HCT116 (cell line): ENCODE data around the gene ZNF282. TPM values are rescaled to one million over a fixed set of nuclear protein-coding genes. Genes with fewer than 3 reads are reported as not detected.

ENCODE experiments used
- ATAC-seq: fragments of 200-7000 bp; cut with Tn5 transposase; 2 replicates; pipeline ENCODE4 v1.9.1; 2020; ENCODE audit warnings: mild to moderate bottlenecking, moderate library complexity
- BruUV-seq: library from RNA; stranded (reverse); fragments of 400-500 nt; replicated peaks from 2 replicates; lab custom pipeline; 2021; lab: Mats Ljungman, UMichigan
- CTCF ChIA-PET: fragments of 300-600 bp; sonication (Branson Sonifier 250); formaldehyde crosslinking; loops from one replicate; lab custom pipeline; 2021; ENCODE audit warnings: antibody characterized with exemption; lab: Charles Lee
- POLR2A ChIA-PET: fragments of 300-600, 350-600 bp; sonication (Branson Sonifier 250); formaldehyde crosslinking; loops from one replicate; lab custom pipeline; 2021; ENCODE audit warnings: antibody characterized with exemption; lab: Charles Lee
- RAD21 ChIA-PET, 2 experiments: fragments of 300-600 bp; sonication (Branson Sonifier 250); formaldehyde crosslinking; loops; one replicate each; lab custom pipeline; 2023; ENCODE audit warnings: low total read pairs in 2 of 2; ENCODE audit not compliant: uncharacterized antibody in 2 of 2, unreplicated experiment in 2 of 2, low non-redundant PET in 1 of 2; lab: Charles Lee
- DNase-seq: peaks from one replicate; pipeline ENCODE4 v3.0.0-alpha.2; 2010; ENCODE audit warnings: low read depth, low spot score
- H2AFZ ChIP-seq: fragments of 200-600 bp; shearing (Covaris generic), sonication (generic); 2 replicates; pipeline ENCODE4 v1.6.1; 2017; ENCODE audit warnings: low read depth, mixed run types, mixed read lengths, antibody characterized with exemption, low read length; ENCODE audit not compliant: poor library complexity, severe bottlenecking
- H3K27ac ChIP-seq: 2 replicates; pipeline ENCODE4 v1.5.1; 2012; ENCODE audit warnings: low read depth, low read length
- H3K27me3 ChIP-seq: fragments of 200-600 bp; sonication (generic); 2 replicates; pipeline ENCODE4 v1.6.1; 2016; ENCODE audit warnings: mixed run types, low read length, mixed read lengths; ENCODE audit not compliant: insufficient read depth
- H3K36me3 ChIP-seq, 2 experiments: fragments of 200-500 bp in 1 of 2; fragments of 200-600 bp in 1 of 2; sonication (Bioruptor generic) in 1 of 2; sonication (generic) in 1 of 2; 2 replicates each; pipeline versions ENCODE4 v1.5.1 to v1.6.1; 2014 to 2016; ENCODE audit warnings: low read length in 2 of 2, inconsistent platforms in 1 of 2, mixed read lengths in 1 of 2, mixed run types in 1 of 2; ENCODE audit not compliant: insufficient read depth in 2 of 2, control insufficient read depth in 1 of 2
- H3K4me1 ChIP-seq, 2 experiments: fragments of 200-600 bp in 1 of 2; sonication (generic) in 1 of 2; 2 replicates each; pipeline versions ENCODE4 v1.5.1 to v1.6.1; 2012 to 2017; ENCODE audit warnings: low read length in 2 of 2, inconsistent platforms in 1 of 2, mild to moderate bottlenecking in 1 of 2, mixed read lengths in 1 of 2, mixed run types in 1 of 2, moderate library complexity in 1 of 2; ENCODE audit not compliant: insufficient read depth in 2 of 2, control insufficient read depth in 1 of 2
- H3K4me2 ChIP-seq: fragments of 200-600 bp; sonication (generic); 2 replicates; pipeline ENCODE4 v1.6.1; 2017; ENCODE audit warnings: mixed run types, low read length, mixed read lengths
- H3K4me3 ChIP-seq, 2 experiments: fragments of 200-600 bp in 1 of 2; sonication (generic) in 1 of 2; replicated peaks in 1 of 2; 2 replicates each; pipeline ENCODE4 v1.5.1; 2011 to 2016; ENCODE audit warnings: low read length in 2 of 2, control low read depth in 1 of 2, low read depth in 1 of 2, mild to moderate bottlenecking in 1 of 2, mixed read lengths in 1 of 2, mixed run types in 1 of 2
- H3K79me2 ChIP-seq: fragments of 200-600 bp; sonication (generic); 2 replicates; pipeline ENCODE4 v1.6.1; 2017; ENCODE audit warnings: mild to moderate bottlenecking, mixed run types, low read length, moderate library complexity, mixed read lengths; ENCODE audit not compliant: insufficient read depth
- H3K9ac ChIP-seq: fragments of 200-600 bp; sonication (generic); 2 replicates; pipeline ENCODE4 v1.6.1; 2016; ENCODE audit warnings: low read length, mixed read lengths
- H3K9me2 ChIP-seq: fragments of 200-600 bp; sonication (generic), shearing (Covaris generic); 2 replicates; pipeline ENCODE4 v1.6.1; 2017; ENCODE audit warnings: mixed run types, mild to moderate bottlenecking, moderate library complexity; ENCODE audit not compliant: insufficient read depth
- H3K9me3 ChIP-seq, 2 experiments: fragments of 200-500 bp in 1 of 2; fragments of 200-600 bp in 1 of 2; sonication (Bioruptor generic) in 1 of 2; sonication (generic) in 1 of 2; 2 replicates each; pipeline ENCODE4 v1.6.1; 2014 to 2017; ENCODE audit warnings: low read length in 2 of 2, mixed read lengths in 2 of 2, inconsistent platforms in 1 of 2, low read depth in 1 of 2, mild to moderate bottlenecking in 1 of 2, mixed run types in 1 of 2, moderate library complexity in 1 of 2; ENCODE audit not compliant: control insufficient read depth in 1 of 2, insufficient read depth in 1 of 2
- H4K20me1 ChIP-seq: fragments of 200-600 bp; sonication (generic), shearing (Covaris generic); 2 replicates; pipeline ENCODE4 v1.6.1; 2017; ENCODE audit warnings: mixed run types, mild to moderate bottlenecking, moderate library complexity; ENCODE audit not compliant: insufficient read depth
- CEBPB ChIP-seq: IDR thresholded peaks from 2 replicates; pipeline ENCODE4 v1.6.1; 2012; ENCODE audit warnings: low read depth
- EZH2 ChIP-seq: fragments of 200-600 bp; sonication (generic); IDR thresholded peaks from 2 replicates; pipeline ENCODE4 v1.6.1; 2017; ENCODE audit warnings: antibody characterized with exemption, mixed run types
- REST ChIP-seq: IDR thresholded peaks from 2 replicates; pipeline ENCODE4 v1.6.1; 2012; ENCODE audit warnings: low read depth
- intact Hi-C: fragments of 100-400 bp; cut with micrococcal nuclease; formaldehyde crosslinking; loops from 2 replicates; pipeline ENCODE4 v1.10.0; 2022
- total RNA-seq: library from RNA; stranded (reverse); gene quantifications from one replicate; pipeline ENCODE4 v1.2.1, GENCODE V29; 2021; ENCODE audit not compliant: unreplicated experiment
- TF ChIP-seq, protein P1 (sequence below), 3 experiments: fragments of 200-600 bp in 1 of 3; sonication (generic) in 1 of 3; IDR thresholded peaks in 2 of 3; conservative IDR thresholded peaks in 1 of 3; 2 replicates each; pipeline ENCODE4 v1.5.1; 2012 to 2017; ENCODE audit warnings: low read depth in 2 of 3, low read length in 2 of 3, antibody characterized with exemption in 1 of 3, borderline replicate concordance in 1 of 3, control low read depth in 1 of 3, mild to moderate bottlenecking in 1 of 3, mixed read lengths in 1 of 3, mixed run types in 1 of 3, moderate library complexity in 1 of 3; ENCODE audit not compliant: insufficient read depth in 1 of 3

Gene ZNF282
- total RNA-seq, 1 experiment from 2014 or later = 30.4 TPM

DNA sequence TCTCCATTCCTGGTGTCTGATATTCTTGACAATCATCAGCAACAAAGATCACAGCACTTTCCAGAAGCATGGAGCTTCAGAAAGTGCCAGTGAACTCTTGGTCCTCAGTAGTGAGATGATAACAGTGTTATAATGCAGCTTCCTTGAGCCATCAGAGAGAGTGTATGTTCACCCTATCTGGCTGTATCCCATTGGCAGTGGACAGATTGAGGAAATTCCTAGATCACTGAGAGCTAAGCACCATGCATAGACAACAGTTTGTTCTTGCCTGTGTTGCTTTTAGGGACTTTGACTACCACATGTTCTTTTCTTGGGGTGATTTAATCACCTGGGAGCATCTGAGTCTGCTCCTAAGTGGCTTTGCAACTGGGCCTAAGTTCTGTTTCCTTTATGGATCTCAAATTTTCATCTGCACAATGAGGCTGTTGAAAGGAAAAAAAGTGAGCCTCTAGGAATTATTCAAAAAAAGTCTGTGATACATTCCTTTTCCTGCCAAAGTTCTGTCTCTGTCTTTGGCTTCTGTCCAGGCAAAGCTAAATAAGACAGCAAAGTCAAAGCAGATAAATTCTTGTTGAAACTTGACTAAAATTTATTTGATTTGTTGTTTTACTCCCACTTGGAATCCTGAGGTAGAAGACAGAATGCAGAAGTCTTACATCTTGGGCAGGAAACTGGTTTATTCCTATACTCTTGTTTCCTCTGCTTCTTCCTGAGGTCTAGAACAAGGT is 14.5 kb upstream of the ZNF282 start (continued):
- TF ChIP-seq, protein P1, sequence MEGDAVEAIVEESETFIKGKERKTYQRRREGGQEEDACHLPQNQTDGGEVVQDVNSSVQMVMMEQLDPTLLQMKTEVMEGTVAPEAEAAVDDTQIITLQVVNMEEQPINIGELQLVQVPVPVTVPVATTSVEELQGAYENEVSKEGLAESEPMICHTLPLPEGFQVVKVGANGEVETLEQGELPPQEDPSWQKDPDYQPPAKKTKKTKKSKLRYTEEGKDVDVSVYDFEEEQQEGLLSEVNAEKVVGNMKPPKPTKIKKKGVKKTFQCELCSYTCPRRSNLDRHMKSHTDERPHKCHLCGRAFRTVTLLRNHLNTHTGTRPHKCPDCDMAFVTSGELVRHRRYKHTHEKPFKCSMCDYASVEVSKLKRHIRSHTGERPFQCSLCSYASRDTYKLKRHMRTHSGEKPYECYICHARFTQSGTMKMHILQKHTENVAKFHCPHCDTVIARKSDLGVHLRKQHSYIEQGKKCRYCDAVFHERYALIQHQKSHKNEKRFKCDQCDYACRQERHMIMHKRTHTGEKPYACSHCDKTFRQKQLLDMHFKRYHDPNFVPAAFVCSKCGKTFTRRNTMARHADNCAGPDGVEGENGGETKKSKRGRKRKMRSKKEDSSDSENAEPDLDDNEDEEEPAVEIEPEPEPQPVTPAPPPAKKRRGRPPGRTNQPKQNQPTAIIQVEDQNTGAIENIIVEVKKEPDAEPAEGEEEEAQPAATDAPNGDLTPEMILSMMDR (IDR thresholded peaks at IDR 0.05 in 2 of 3, conservative IDR thresholded peaks at IDR 0.05 in 1 of 3; ENCODE audit: borderline replicate concordance in 1 of 3, insufficient read depth in 1 of 3, low read depth in 2 of 3, low read length in 2 of 3) = no peak
- TF ChIP-seq EZH2 (no peak), CEBPB (no peak)

- H3K9me2 ChIP-seq = no peaks in the 10 kb centered on the region
- no peak overlapping the region for H3K9ac ChIP-seq
- H3K9me3 ChIP-seq = no peaks in the 10 kb centered on the region
- H4K20me1 ChIP-seq = no peaks in the 10 kb centered on the region
- ATAC-seq = no peak
- intact Hi-C loops = no loop called here
- H3K4me1 ChIP-seq = no peaks in the 10 kb centered on the region
- H3K4me3 ChIP-seq = no peak overlapping the region
- no TSS peak for BruUV-seq
- ChIA-PET CTCF (no interaction called here), RAD21 (no interaction called here), POLR2A (no interaction called here)
- TF ChIP-seq REST = no peak
- no peaks in the 10 kb centered on the region for H3K79me2 ChIP-seq
- H2AFZ ChIP-seq = no peak overlapping the region
- no peak overlapping the region for H3K4me2 ChIP-seq
- H3K27ac ChIP-seq = no peak overlapping the region
- H3K27me3 ChIP-seq = no peaks in the 10 kb centered on the region
- peaks cover 4 to 32% of the 10 kb centered on the region in 2 experiments; a peak in 3 of 4 replicates for H3K36me3 ChIP-seq
- DNase-seq = no peak
These were observed 13.9 kb upstream of the ZNF282 start for GRCh38 chr7:149181450-149181790.
